Suprapubic skin (tissue), 3 donors: ENCODE data around the gene ACOD1.

Experiments used
- CTCF ChIP-seq, 2 donors: fragments of 200-600 bp in 1 of 2; fragments of 450-650 bp in 1 of 2; sonication (generic) in 1 of 2; IDR thresholded peaks; one replicate each; pipeline ENCODE4 v1.5.1; 2016 to 2019; ENCODE audit warnings: antibody characterized with exemption in 2 of 2, mild to moderate bottlenecking in 1 of 2, moderate library complexity in 1 of 2
- EP300 ChIP-seq: sonication (generic); formaldehyde crosslinking; IDR thresholded peaks from one replicate; pipeline ENCODE4 v1.6.1; 2017; ENCODE audit warnings: antibody characterized with exemption
- POLR2A ChIP-seq, 2 donors: fragments of 450-650 bp; IDR thresholded peaks; one replicate each; pipeline ENCODE4 v1.6.1; 2017; ENCODE audit warnings: antibody characterized with exemption in 2 of 2, mild to moderate bottlenecking in 2 of 2, moderate library complexity in 2 of 2

GRCh38 chr13:76925115-76925514 is 23.2 kb upstream of the ACOD1 start:
- TF ChIP-seq CTCF (IDR thresholded peaks at IDR 0.05) (no peak), EP300 (no peak), POLR2A (IDR thresholded peaks at IDR 0.05) (no peak)
